Uterus (tissue), 2 donors: ENCODE measurements around the gene ADK.

Experiments
- CTCF ChIP-seq, 4 experiments: fragments of 200-600 bp in 2 of 4; fragments of 450-650 bp in 2 of 4; sonication (generic) in 2 of 4; IDR thresholded peaks; one replicate each; pipeline ENCODE4 v1.5.1; 2016 to 2019; ENCODE audit warnings: antibody characterized with exemption in 4 of 4, mild to moderate bottlenecking in 2 of 4, moderate library complexity in 1 of 4
- POLR2A ChIP-seq, 2 donors: fragments of 450-650 bp; IDR thresholded peaks; one replicate each; pipeline ENCODE4 v1.6.1; 2016; ENCODE audit warnings: antibody characterized with exemption in 2 of 2, mild to moderate bottlenecking in 1 of 2, moderate library complexity in 1 of 2

GRCh38 chr10:74589851-74590250, 438.8 kb downstream of the ADK start:
- no peak for TF ChIP-seq CTCF (IDR thresholded peaks at IDR 0.05)
- TF ChIP-seq POLR2A (IDR thresholded peaks at IDR 0.05) = no peak
